Esophagus squamous epithelium (tissue), 5 donors: ENCODE results near the gene COL18A1. TPM values are rescaled to one million over a fixed set of nuclear protein-coding genes. Genes with fewer than 3 reads are reported as not detected.
A peak's percentile ranks its signal among the peaks of the same experiment; 100 is the strongest.

Experiments used
- DNase-seq: peaks from one replicate; lab custom pipeline; 2025; lab: John Stamatoyannopoulos, UW
- H3K27ac ChIP-seq, 4 donors: fragments of 200-600 bp; sonication (generic); one replicate each; pipeline ENCODE4 v1.5.1; 2016 to 2019; ENCODE audit warnings: mild to moderate bottlenecking in 1 of 4
- H3K27me3 ChIP-seq, 4 donors: fragments of 200-600 bp; sonication (generic); 1 replicate in 3 of 4; 2 replicates in 1 of 4; pipeline versions ENCODE4 v1.5.1 to v1.6.0; 2017 to 2021; ENCODE audit warnings: antibody characterized with exemption in 1 of 4
- H3K36me3 ChIP-seq, 3 donors: fragments of 200-600 bp; sonication (generic); one replicate each; pipeline ENCODE4 v1.5.1; 2016 to 2019
- H3K4me1 ChIP-seq, 3 donors: fragments of 200-600 bp; sonication (generic); one replicate each; pipeline ENCODE4 v1.5.1; 2017 to 2019
- H3K4me3 ChIP-seq, 4 donors: fragments of 200-600 bp; sonication (generic); 1 replicate in 3 of 4; 2 replicates in 1 of 4; pipeline ENCODE4 v1.5.1; 2016 to 2019; ENCODE audit warnings: mild to moderate bottlenecking in 2 of 4, moderate library complexity in 1 of 4
- H3K9me3 ChIP-seq, 3 donors: fragments of 200-600 bp; sonication (generic); one replicate each; pipeline ENCODE4 v1.5.1; 2016 to 2019
- CTCF ChIP-seq, 6 experiments: fragments of 450-650 bp in 4 of 6; fragments of 200-600 bp in 2 of 6; sonication (generic) in 2 of 6; IDR thresholded peaks; one replicate each; pipeline ENCODE4 v1.5.1; 2016 to 2019; ENCODE audit warnings: antibody characterized with exemption in 6 of 6, mild to moderate bottlenecking in 4 of 6, moderate library complexity in 4 of 6
- POLR2A ChIP-seq, 4 donors: fragments of 450-650 bp; IDR thresholded peaks; one replicate each; pipeline ENCODE4 v1.6.1; 2017; ENCODE audit warnings: antibody characterized with exemption in 4 of 4, mild to moderate bottlenecking in 4 of 4, moderate library complexity in 3 of 4
- WGBS, 2 donors: methylation state at CpG; one replicate each; pipeline ENCODE4 v1.1.5; 2018; 5-methylcytosine and 5-hydroxymethylcytosine counted together
- intact Hi-C: fragments of 100-400 bp; cut with DNase I; formaldehyde crosslinking; loops from one replicate; pipeline ENCODE4 v1.15.0; 2022
- total RNA-seq, 4 donors: library from RNA; depleted of rRNA; stranded (reverse); fragments of >200 nt; gene quantifications; one replicate each; pipeline ENCODE4 v1.1.0, GENCODE V29; 2016
- donor health status: DM: yes; HTN: yes; CAD: no.

COL18A1 gene
- total RNA-seq, 4 donors from 2014 or later, result 38.9 to 69.0 (median 52.5) TPM

- WGBS, 2 donors, result 84 to 90% methylated on average over 7 of the region's 7 CpGs
- Histone ChIP-seq H3K36me3 (no peaks in the 10 kb centered on the region), H3K27me3 (peaks cover 0 to 53% (median 0%) of the 10 kb centered on the region in 4 donors), H3K9me3 (no peaks in the 10 kb centered on the region), H3K4me3 (no peak overlapping the region), H3K4me1 (peaks cover 40 to 87% (median 53%) of the 10 kb centered on the region in 3 donors), H3K27ac (no peak overlapping the region)
- DNase-seq, result no peak
- no peak for TF ChIP-seq POLR2A (IDR thresholded peaks at IDR 0.05)
- no peak for TF ChIP-seq CTCF (IDR thresholded peaks at IDR 0.05)
- intact Hi-C loops, result no loop called here
Measured at GRCh38 chr21:45452696-45453307, 47.8 kb downstream of the COL18A1 start.

- Histone ChIP-seq H3K4me3 (no peak overlapping the region), H3K27me3 (peaks cover 0 to 55% (median 0%) of the 10 kb centered on the region in 4 donors), H3K4me1 (peaks cover 40 to 87% (median 52%) of the 10 kb centered on the region in 3 donors), H3K27ac (peak overlapping the region; percentile 64 to 68 (median 66)), H3K36me3 (no peaks in the 10 kb centered on the region), H3K9me3 (no peaks in the 10 kb centered on the region)
- 30 to 63% methylated on average over 10 to 13 of the region's 13 CpGs for WGBS, 2 donors
- no peak for DNase-seq
- no peak for TF ChIP-seq POLR2A (IDR thresholded peaks at IDR 0.05)
- TF ChIP-seq CTCF (IDR thresholded peaks at IDR 0.05), result no peak
- intact Hi-C loops, result no loop called here
Measured at GRCh38 chr21:45453308-45453950, 48.5 kb downstream of the COL18A1 start.

GRCh38 chr21:45454060-45454925 lies 49.3 kb downstream of the COL18A1 start:
- Histone ChIP-seq H3K4me1 (peaks cover 35 to 84% (median 46%) of the 10 kb centered on the region in 3 donors), H3K27ac (peak overlapping the region; percentile 64 to 68 (median 66)), H3K4me3 (peak overlapping the region in 3 of 4 donors; percentile 37 to 57 (median 40)), H3K9me3 (no peaks in the 10 kb centered on the region), H3K36me3 (no peaks in the 10 kb centered on the region), H3K27me3 (peaks cover 0 to 49% (median 0%) of the 10 kb centered on the region in 4 donors)
- DNase-seq, result no peak
- WGBS, 2 donors, result 40 to 44% methylated on average over 6 to 13 of the region's 24 CpGs
- intact Hi-C loops, result no loop called here
- TF ChIP-seq CTCF (IDR thresholded peaks at IDR 0.05) (no peak), POLR2A (IDR thresholded peaks at IDR 0.05) (no peak)

GRCh38 chr21:45454926-45455673 lies 50.1 kb downstream of the COL18A1 start:
- no peaks in the 10 kb centered on the region for H3K9me3 ChIP-seq
- 5 to 20% methylated on average over 3 to 8 of the region's 23 CpGs for WGBS, 2 donors
- H3K27me3 ChIP-seq, result peaks cover 0 to 45% (median 0%) of the 10 kb centered on the region in 4 donors
- no peak for TF ChIP-seq CTCF (IDR thresholded peaks at IDR 0.05)
- TF ChIP-seq POLR2A (IDR thresholded peaks at IDR 0.05), result no peak
- peaks cover 32 to 78% (median 40%) of the 10 kb centered on the region in 3 donors for H3K4me1 ChIP-seq
- intact Hi-C loops, result no loop called here
- peaks cover 0 to 6% (median 0%) of the 10 kb centered on the region in 3 donors for H3K36me3 ChIP-seq
- H3K4me3 ChIP-seq, result peak overlapping the region; percentile 12 to 57 (median 38)
- peak overlapping the region; percentile 8 to 68 (median 66) for H3K27ac ChIP-seq
- DNase-seq, result no peak
